H1 (cell line): Measurements from ENCODE around the gene TMEM255B. TPM values are rescaled to one million over a fixed set of nuclear protein-coding genes. Genes with fewer than 3 reads are reported as not detected.

Experiments
- ATF3 ChIP-seq: IDR thresholded peaks from 2 replicates; pipeline ENCODE4 v1.6.1; 2011; ENCODE audit warnings: low read depth, mild to moderate bottlenecking, low read length; ENCODE audit not compliant: insufficient read depth
- CHD7 ChIP-seq: fragments of 300-600 bp; sonication (generic); IDR thresholded peaks from 2 replicates; pipeline ENCODE4 v1.7.1; 2012; ENCODE audit warnings: low read length, moderate library complexity, mild to moderate bottlenecking, inconsistent platforms; ENCODE audit not compliant: insufficient replicate concordance
- CTCF ChIP-seq, 3 experiments: IDR thresholded peaks; 1 replicate in 2 of 3; 2 replicates in 1 of 3; pipeline versions ENCODE4 v1.5.1 to v1.6.1; 2011; ENCODE audit warnings: low read length in 3 of 3, mild to moderate bottlenecking in 3 of 3, inconsistent platforms in 2 of 3, low read depth in 1 of 3, moderate library complexity in 1 of 3; ENCODE audit not compliant: insufficient read depth in 1 of 3; ENCODE audit errors: control extremely low read depth in 1 of 3
- MAX ChIP-seq: IDR thresholded peaks from 2 replicates; pipeline ENCODE4 v1.6.1; 2012; ENCODE audit warnings: inconsistent platforms
- RAD21 ChIP-seq, 2 experiments: IDR thresholded peaks in 1 of 2; conservative IDR thresholded peaks in 1 of 2; 2 replicates each; pipeline ENCODE4 v1.6.1; 2011; ENCODE audit warnings: low read depth in 2 of 2, low read length in 2 of 2, improper control_type of control experiment in 1 of 2, inconsistent platforms in 1 of 2, mild to moderate bottlenecking in 1 of 2, moderate library complexity in 1 of 2
- ZNF274 ChIP-seq: IDR thresholded peaks from 2 replicates; pipeline ENCODE4 v1.7.0; 2012; ENCODE audit warnings: low read length, borderline replicate concordance; ENCODE audit errors: extremely low read depth
- polyA plus RNA-seq, 7 experiments: library from polyadenylated mRNA; depleted of rRNA in 3 of 7; stranded (reverse) in 5 of 7; unstranded in 2 of 7; fragments of >200 nt in 5 of 7; fragments of 200-250 nt in 2 of 7; gene quantifications; 1 replicate in 5 of 7; 2 replicates in 1 of 7; 4 replicates in 1 of 7; pipeline versions ENCODE4 v1.2.1 to v1.2.3, GENCODE V29; 2011 to 2013; ENCODE audit warnings: missing spikeins in 2 of 7, mixed read lengths in 2 of 7
- total RNA-seq: library from RNA; stranded (reverse); fragmentation: NEBNext Ultra II Directional; extraction: Animal tissue kit (Norgen Biotek cat#: 25700); gene quantifications from 2 replicates; pipeline ENCODE4 v1.2.1, GENCODE V29; 2021

Gene TMEM255B
- total and polyA plus RNA-seq, 2 of the 8 experiments (the other 6 are each of a cell fraction or from before 2014, with no cell fraction given), result 3.4 to 4.4 TPM

- peak in 2 of 3 experiments; percentile 48 to 72; a peak in 3 of 4 replicates for TF ChIP-seq CTCF (IDR thresholded peaks at IDR 0.05; ENCODE audit: control extremely low read depth in 1 of 3, insufficient read depth in 1 of 3, low read depth in 1 of 3, low read length in 3 of 3)
- peak; percentile 66; the same call in 1 of the 2 replicates for TF ChIP-seq MAX
- peak; percentile 24 to 42; a peak in 1 of 4 replicates for TF ChIP-seq RAD21 (IDR thresholded peaks at IDR 0.05 in 1 of 2, conservative IDR thresholded peaks at IDR 0.05 in 1 of 2; ENCODE audit: low read depth in 2 of 2, low read length in 2 of 2)
- 0 out of 2 replicates have a peak, but pooled peaks have one; percentile 53 for TF ChIP-seq ATF3
- no peak for TF ChIP-seq ZNF274
- no peak for TF ChIP-seq CHD7
These were observed 17.0 kb upstream of the TMEM255B start (continued) for GRCh38 chr13:113742000-113742441.
